Glomerular visceral epithelial cell (primary cell): Measurements from ENCODE around the gene AMIGO3.

Source experiments
- DNase-seq: peaks from one replicate; pipeline ENCODE4 v3.0.0-alpha.2; 2016; ENCODE audit errors: extremely low spot score

Gene AMIGO3, protein sequence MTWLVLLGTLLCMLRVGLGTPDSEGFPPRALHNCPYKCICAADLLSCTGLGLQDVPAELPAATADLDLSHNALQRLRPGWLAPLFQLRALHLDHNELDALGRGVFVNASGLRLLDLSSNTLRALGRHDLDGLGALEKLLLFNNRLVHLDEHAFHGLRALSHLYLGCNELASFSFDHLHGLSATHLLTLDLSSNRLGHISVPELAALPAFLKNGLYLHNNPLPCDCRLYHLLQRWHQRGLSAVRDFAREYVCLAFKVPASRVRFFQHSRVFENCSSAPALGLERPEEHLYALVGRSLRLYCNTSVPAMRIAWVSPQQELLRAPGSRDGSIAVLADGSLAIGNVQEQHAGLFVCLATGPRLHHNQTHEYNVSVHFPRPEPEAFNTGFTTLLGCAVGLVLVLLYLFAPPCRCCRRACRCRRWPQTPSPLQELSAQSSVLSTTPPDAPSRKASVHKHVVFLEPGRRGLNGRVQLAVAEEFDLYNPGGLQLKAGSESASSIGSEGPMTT

GRCh38 chr3:49719214-49719884, at the start of gene AMIGO3:
AMIGO3 (minus strand) TSS chr3:49719684; CDS start chr3:49719465, 219 bp downstream.
- DNase-seq = peak; percentile 77

DNA sequence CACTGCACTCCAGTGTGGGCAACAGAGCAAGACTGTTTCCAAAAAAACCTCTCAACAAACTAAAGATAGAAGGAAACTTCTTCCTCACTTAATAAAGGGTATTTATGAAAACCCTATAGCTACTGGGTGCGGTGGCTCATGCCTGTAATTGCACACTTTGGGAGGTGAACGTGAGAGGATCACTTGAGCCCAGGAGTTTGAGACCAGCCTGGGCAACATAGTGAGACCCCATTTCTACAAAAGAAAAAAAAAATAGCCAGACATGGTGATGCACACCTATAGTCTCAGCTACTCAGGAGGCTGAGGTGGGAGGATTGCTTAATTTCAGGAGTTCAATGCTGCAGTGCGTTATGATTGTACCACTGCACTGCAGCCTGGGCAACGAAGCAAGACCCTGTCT, 44.5 kb upstream of the AMIGO3 start:
- no peak for DNase-seq

GRCh38 chr3:49761661-49762060, 42.2 kb upstream of the AMIGO3 start:
- DNase-seq = no peak

DNA sequence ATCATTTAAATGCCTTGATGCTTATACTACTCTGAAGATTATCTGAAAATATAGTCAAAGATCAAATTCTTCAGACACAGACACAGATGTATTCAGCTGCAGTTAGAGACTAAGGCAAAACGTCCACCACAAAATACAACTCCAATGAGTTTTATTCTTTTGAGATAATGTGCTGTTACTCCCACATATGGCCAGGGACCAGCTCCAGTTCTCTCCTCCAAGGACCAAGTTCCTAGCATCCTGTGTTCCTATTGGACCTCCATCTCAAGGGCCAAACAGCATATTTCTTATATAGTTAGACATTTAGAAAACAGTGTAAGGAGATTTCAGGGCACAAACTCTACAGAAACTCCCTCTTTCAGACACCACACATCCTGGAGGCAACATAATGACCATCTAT, 39.7 kb upstream of the AMIGO3 start:
- no peak for DNase-seq

GRCh38 chr3:49757197-49757596, 37.7 kb upstream of the AMIGO3 start:
- no peak for DNase-seq

DNA sequence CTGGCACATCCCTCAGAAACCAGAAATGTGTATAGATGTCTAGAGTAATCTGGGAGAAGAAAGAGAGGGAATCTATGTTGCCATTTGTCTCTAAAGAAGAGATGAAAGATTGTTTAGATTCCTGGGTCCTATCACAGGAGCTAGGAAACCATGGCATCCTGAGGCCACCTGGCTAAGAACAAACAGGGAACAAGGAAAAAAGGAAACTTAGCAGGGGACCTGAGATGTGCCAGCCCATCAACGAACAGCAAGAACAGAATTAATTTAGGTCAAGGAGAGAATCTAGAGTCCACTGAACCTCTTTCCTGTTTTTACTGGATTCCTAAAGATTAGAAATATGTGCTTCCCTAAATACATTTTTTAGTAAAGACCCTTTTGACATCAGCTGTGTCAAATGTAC, 36.6 kb upstream of the AMIGO3 start:
- DNase-seq = no peak

DNA sequence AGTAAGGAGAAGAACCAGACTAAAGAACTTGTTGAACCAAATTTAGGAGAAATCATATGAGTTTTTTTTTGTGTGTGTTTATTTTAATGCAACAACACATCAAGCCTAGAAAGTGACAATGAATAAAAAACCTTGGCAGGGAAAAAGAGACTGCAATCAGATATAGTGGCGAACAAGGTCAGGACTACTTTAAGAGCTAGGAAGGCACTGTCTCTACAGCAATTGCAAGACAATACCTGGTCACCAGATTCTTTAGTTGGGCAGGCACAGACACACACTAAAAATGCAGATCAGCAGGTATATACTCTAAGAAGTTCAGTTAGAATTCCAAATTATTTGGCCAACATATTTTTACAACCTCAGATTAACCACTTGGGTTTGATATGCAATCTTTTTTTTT, 35.1 kb upstream of the AMIGO3 start:
- DNase-seq = no peak

DNA sequence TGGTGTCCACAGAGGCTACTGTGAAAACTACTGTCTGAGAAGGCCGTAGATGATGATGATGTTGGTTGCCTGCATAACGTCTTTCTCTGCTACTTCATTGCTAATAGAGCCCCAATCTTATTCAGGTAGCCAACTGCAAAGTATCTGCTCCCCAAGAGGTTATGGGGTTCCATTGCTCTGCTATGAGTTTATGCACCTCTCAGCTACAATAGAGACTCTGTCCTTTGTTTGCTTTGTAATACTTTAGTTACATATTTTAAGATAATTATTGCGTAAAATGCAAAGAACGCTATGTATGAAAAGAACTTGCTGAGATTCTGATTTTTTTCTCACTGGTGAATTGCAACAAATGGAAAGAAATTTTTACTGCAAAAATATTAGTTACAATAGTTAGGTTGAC, 32.0 kb upstream of the AMIGO3 start:
- no peak for DNase-seq

GRCh38 chr3:49750056-49750455, 30.6 kb upstream of the AMIGO3 start:
- DNase-seq = peak; percentile 16

DNA sequence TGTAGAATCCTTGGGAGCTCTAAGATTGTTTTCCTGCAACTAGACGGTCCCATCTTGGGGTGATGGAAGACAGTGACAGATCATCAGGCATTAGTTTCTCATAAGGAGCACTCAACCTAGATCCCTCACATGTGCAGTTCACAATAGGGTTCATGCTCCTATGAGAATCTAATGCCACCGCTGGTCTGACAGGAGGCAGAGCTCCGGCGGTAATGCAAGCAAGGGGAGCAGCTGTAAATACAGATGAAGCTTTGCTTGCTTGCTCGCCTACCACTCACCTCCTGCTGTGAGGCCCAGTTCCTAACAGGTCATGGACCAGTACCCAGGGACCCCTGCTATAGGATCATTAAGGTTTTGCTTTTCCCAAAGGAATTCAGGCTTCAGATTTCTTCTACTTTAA, 29.4 kb upstream of the AMIGO3 start:
- DNase-seq = peak; percentile 37

GRCh38 chr3:49747792-49748480, 28.5 kb upstream of the AMIGO3 start:
- peak; percentile 52 for DNase-seq

- no peak for DNase-seq
These were observed 26.5 kb upstream of the AMIGO3 start for GRCh38 chr3:49745986-49746385.

GRCh38 chr3:49740427-49740826, 20.9 kb upstream of the AMIGO3 start:
- DNase-seq = no peak

GRCh38 chr3:49738067-49738713, 18.7 kb upstream of the AMIGO3 start:
- no peak for DNase-seq

- no peak for DNase-seq
These were observed 15.3 kb upstream of the AMIGO3 start for GRCh38 chr3:49734752-49735151.

DNA sequence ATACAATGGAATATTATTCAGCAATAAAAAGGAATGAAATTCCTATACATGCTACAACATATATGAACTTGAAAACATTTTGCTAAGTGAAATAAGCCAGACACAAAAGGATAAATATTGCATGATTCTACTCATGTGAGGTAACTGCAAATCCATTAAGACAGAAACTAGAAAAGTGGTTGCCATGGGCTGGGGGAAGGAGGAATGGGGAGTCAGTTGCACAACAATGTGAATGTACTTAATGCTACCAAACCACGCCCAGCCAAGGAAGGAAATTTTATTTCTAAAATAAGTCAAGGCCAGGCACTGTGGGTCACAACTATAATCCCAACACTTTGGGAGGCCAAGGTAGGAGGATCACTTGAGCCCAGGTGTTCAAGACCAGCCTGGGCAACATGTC, 14.1 kb upstream of the AMIGO3 start:
- no peak for DNase-seq

DNA sequence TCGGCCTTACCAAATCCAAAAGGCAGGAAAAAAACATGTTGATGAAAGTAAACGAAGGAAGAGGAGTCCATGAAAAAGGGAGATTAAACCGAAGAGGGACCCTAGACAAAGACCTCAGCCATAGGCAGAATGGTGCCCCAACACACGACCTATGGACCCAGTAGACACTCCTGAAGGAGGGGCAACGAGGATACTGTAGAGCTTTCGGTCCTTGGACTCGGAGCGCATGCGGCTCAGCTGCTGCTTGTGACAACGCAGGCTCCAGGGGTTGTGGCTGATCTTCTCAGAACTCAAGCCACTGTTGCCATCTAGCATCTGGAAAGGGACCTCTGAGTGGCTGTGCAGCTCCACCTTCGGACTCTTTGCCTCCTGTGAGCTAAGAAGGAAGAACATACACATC, 13.1 kb upstream of the AMIGO3 start:
- DNase-seq = no peak

DNA sequence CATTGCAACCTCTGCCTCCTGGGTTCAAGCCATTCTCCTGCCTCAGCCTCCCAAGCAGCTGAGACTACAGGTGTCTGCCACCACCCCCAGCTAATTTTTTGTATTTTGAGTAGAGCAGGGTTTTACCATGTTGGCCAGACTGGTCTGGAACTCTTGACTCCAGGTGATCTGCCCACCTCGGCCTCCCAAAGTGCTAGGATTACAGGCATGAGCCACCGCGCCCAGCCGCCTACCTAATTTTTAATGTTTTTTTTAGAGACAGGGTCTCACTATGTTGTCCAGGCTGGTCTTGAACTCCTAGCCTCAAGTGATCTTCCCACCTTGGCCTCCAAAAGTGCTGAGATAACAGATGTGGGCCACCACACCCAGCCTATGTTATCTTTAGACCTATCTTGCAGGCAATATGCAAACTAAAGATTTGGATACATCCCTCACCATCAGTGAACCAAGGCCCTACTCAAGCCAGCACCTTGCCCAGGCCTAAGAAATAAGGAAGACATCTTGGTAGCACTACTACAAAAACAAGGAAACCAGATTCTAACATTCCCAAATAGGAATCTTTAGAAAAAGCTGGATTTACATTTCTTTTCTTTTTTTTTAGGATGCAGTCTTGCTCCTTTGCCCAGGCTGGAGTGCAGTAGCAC, 10.6 kb upstream of the AMIGO3 start:
- no peak for DNase-seq

- no peak for DNase-seq
These were observed 8.5 kb upstream of the AMIGO3 start for GRCh38 chr3:49727924-49728361.

DNA sequence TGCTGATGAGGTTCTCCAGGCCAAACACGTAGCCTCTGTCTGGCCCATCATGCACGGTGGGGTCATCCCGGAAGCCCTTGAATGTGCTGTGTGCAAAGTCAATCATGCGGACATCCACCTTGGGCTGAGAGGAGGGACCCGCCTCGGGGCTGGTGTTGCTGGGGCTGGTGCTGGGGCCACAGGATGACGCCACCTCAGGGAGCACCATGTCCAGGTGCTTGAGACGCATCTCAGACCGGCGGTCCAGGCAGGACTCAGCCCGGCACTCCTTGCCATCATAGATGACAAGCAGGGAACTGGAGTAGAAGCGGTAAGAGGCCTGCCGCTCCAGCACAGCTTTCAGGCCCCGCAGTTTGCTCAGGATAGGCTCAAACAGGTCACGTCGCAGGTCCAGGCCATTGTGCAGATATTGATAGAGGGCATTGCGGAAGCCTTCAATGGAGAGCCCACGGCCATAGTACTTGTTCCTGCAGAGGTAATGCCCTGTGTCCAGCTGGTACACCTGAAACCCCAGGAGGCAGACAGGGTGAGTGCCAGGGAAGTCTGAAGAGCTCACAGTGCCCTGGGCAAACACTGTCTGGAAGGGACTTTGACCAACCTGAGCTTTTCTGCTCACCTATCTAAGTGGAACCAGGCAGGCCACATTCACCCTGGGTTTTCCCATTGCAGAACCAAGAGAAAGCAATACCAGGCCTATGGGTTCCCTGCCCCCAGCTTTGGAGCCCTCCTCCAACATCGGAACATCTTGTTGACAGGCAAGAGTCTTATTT, 7.9 kb upstream of the AMIGO3 start:
- no peak for DNase-seq
